ENCODE data around the gene THBD.

Gene THBD

DNA sequence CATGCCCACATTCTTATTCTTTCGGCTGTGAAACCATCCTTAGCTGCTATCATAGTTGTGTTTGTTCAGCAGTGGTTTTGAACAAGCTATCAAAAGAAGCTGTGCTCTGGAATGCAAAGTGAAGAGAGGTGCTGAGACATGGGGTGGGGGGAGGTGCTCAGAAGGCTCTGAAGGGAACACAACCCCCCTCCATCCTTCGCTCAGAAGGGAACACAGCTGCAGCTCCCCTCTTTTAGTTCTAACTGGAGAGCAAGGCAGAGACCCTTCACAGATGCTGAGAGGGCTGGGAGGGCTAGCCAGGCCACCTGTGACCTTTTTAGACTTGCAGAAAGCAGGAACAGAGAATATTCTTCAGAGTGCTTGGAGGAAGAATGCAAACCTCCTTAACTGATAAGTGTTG, 32.0 kb downstream of the THBD start:
- DNase-seq (ENCODE audit: low read depth in 1 of 2, low spot score in 1 of 2), result no peak

DNA sequence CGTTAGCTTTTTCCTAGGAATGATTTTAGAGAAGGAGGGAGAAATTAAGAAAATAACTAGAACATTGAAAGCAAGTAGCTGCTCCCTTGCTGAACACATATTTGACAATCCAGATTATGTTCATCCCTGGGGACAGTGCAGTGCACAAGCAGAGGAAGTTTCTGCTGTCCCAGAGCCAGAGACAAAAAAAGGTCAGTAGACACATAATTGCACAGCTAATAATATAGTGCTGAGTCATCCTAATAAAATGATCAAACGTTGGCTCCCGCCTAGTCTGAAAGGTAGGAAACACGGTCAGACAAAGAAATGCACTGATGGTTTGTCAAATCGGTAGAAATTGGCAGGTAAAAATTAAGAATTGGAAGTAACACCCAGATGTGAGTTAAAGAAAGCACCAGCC, 36.0 kb downstream of the THBD start:
- no peak for DNase-seq (ENCODE audit: low read depth in 1 of 2, low spot score in 1 of 2)

DNA sequence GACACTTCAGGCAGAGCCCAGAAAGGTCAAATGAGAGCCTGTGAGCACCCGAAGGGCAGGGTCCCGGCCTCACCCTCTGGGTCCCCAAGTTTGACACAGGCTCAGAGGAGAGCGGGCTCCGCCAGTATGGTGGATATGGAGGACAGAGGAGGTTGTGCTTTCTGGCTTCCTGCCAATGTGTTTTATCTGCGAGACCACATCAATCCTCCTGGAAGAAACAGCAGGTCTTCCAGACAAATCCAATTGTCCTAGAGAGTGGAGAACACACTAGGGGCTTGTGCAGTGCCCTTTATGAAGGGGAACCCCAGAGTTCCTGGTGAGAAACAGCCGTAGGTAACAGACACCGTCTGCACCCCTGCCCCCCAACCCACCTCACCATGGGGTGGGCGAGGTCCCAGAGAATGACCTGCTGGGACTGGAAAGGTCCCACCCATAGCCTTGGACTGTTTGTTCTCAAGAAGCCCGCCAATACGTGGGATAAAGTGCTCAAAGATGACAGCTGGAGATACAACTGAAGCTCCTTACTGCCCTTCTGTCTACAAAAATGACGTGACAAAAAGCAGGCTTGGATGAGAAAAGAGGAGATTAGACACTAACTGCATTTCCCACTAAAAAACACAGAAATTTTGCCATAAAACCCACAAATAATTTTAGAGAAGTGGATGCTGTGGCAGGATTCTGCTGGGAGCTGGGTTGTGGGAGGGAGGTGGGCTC, 38.3 kb downstream of the THBD start:
- DNase-seq (ENCODE audit: low read depth in 1 of 2, low spot score in 1 of 2), result no peak

GRCh38 chr20:23010096-23010495, 39.4 kb downstream of the THBD start:
- no peak for DNase-seq (ENCODE audit: low read depth in 1 of 2, low spot score in 1 of 2)

DNA sequence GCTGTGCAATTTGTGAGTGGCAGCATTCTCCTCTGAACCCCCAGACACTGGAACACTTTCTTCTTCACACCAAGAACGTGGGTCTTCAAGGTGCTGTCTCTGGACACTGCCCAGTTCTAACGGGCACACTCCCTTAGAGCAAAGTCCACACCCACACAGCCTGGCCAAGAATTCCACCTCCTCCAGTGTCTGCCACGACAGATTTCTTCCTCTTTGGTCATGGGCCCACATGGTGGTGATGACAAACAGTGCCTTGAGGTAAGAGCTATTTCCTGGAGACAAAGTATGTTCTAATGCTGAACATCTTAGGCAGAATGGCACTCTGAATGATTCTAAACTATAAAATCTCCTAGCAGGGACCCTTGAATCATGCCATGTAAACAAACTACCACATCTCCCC, 39.8 kb downstream of the THBD start:
- no peak for DNase-seq (ENCODE audit: low read depth in 1 of 2, low spot score in 1 of 2)

GRCh38 chr20:23008667-23009066, 40.8 kb downstream of the THBD start:
- no peak for DNase-seq (ENCODE audit: low read depth in 1 of 2, low spot score in 1 of 2)

- DNase-seq (ENCODE audit: low read depth in 1 of 2, low spot score in 1 of 2), result no peak
These were observed 41.4 kb downstream of the THBD start for GRCh38 chr20:23007886-23008655.

- no peak for DNase-seq (ENCODE audit: low read depth in 1 of 2, low spot score in 1 of 2)
These were observed 42.0 kb downstream of the THBD start for GRCh38 chr20:23007462-23007861.

GRCh38 chr20:23005776-23006175, 43.7 kb downstream of the THBD start:
- no peak for DNase-seq (ENCODE audit: low read depth in 1 of 2, low spot score in 1 of 2)

- DNase-seq (ENCODE audit: low read depth in 1 of 2, low spot score in 1 of 2), result no peak
These were observed 45.5 kb downstream of the THBD start for GRCh38 chr20:23003881-23004460.

GRCh38 chr20:23003077-23003635, 46.3 kb downstream of the THBD start:
- DNase-seq (ENCODE audit: low read depth in 1 of 2, low spot score in 1 of 2), result no peak

GRCh38 chr20:23002276-23002675, 47.2 kb downstream of the THBD start:
- no peak for DNase-seq (ENCODE audit: low read depth in 1 of 2, low spot score in 1 of 2)

GRCh38 chr20:23000232-23000947, 49.1 kb downstream of the THBD start:
- DNase-seq (ENCODE audit: low read depth in 1 of 2, low spot score in 1 of 2), result no peak

DNA sequence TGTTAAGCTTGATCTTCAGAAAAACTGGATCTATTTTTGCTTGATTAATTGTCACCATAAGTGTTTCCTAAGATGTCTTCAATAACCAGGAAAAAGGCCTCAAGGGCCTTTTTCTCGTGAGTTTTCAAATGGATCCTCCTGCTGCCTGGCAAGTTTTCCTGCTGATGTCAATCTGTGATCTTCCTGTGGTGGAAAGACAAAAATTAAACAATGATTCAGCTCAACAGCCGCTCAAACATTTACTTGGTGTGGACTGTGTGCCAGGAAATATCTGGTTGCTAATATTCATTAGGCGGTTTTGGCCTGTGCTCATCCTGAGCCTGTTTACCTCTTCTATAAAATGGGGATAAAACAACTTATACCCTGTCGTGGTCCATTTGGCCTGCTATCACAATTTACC, 49.7 kb downstream of the THBD start:
- no peak for DNase-seq (ENCODE audit: low read depth in 1 of 2, low spot score in 1 of 2)

GRCh38 chr20:22998476-22998875, 51.0 kb downstream of the THBD start:
- DNase-seq (ENCODE audit: low read depth in 1 of 2, low spot score in 1 of 2), result no peak

DNA sequence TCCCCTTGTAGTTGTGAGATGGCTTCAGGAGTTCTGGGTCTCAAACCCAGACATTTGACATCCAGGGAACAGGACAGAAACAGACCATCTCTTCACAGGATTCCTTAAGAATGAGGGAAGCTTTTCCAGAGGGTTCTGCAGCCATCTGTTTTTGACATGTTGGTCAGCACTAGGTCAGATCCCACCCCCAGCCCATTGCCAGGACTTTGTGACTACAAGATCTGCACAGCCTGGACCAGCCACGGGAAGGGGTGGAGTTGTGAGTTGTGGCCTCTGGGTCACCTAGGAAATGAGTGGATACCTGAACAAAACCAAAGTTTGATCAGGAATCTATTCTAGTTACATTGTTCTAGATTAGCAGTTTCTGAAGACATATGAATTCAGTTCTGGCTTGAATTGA, 53.5 kb downstream of the THBD start:
- DNase-seq (ENCODE audit: low read depth in 1 of 2, low spot score in 1 of 2), result no peak

Measured in activated T-helper 1 cell treated with anti-CD3 and anti-CD28 coated beads, Interleukin-2, amount 50 U/mL, for 16 hours (primary cell).